Measurements from ENCODE around the gene NCOR1.
"Not testable (repeated sequence)": the region's sequence is repeated elsewhere in the genome, so short reads cannot be mapped to it uniquely, and the experiment has no call there.

Gene NCOR1

DNA sequence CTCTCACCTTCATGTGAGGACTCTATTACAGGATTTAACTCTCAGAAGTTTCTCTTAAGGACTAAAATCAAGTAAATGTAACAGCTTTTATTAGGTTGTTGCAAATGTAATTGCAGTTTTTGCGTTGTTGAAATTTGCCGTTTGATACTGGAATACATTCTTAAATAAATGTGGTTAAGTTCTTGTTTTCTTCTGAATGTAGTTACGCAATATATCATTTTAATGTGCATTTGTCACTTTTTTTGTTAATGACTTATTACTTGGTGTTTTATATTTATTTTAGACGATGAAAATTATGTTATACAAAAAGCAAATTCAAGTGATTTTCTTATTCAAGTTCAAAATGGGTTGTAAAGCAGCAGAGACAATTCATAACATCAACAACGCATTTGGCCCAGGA lies 139.4 kb downstream of the NCOR1 start:
- Histone ChIP-seq H3K27ac (ENCODE audit: insufficient read depth, low read depth, low read length, poor library complexity, severe bottlenecking) (no peak overlapping the region), H3K4me1 (ENCODE audit: control insufficient read depth, insufficient read depth, low read length) (no peaks in the 10 kb centered on the region), H3K9me3 (ENCODE audit: control insufficient read depth, low read length) (no peaks in the 10 kb centered on the region), H3K36me3 (ENCODE audit: control insufficient read depth, insufficient read depth, low read length) (peaks cover 30% of the 10 kb centered on the region), H3K27me3 (ENCODE audit: control insufficient read depth, insufficient read depth, low read length, poor library complexity, severe bottlenecking) (no peaks in the 10 kb centered on the region), H3K4me3 (ENCODE audit: insufficient read depth, low read depth, low read length) (no peak overlapping the region)
- 92 to 95% methylated on average over 3 to 5 of the region's 5 CpGs for WGBS, 2 experiments

DNA sequence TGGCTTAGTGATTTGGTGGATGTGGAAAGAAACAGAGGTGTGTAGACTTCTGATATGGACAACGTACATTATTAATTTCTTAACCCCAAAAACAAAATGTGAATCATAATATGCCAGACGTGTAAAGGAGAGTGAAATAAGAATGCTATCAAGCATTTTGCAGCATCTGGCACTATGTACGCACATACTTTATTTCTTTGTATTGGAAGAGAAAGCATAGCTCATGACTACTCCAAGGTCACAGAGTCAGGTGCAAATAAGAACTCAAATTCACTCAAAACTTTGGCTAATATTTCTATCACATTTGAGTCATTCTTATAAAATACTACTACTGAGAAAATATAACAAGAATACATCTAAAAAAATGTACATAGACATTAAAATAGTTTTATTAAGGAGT lies 140.9 kb downstream of the NCOR1 start:
- Histone ChIP-seq H3K36me3 (ENCODE audit: control insufficient read depth, insufficient read depth, low read length) (peaks cover 31% of the 10 kb centered on the region), H3K4me3 (ENCODE audit: insufficient read depth, low read depth, low read length) (no peak overlapping the region), H3K27ac (ENCODE audit: insufficient read depth, low read depth, low read length, poor library complexity, severe bottlenecking) (no peak overlapping the region), H3K9me3 (ENCODE audit: control insufficient read depth, low read length) (no peaks in the 10 kb centered on the region), H3K27me3 (ENCODE audit: control insufficient read depth, insufficient read depth, low read length, poor library complexity, severe bottlenecking) (no peaks in the 10 kb centered on the region), H3K4me1 (ENCODE audit: control insufficient read depth, insufficient read depth, low read length) (no peaks in the 10 kb centered on the region)
- 95 to 99% methylated on average over 2 to 3 of the region's 3 CpGs for WGBS, 2 experiments

DNA sequence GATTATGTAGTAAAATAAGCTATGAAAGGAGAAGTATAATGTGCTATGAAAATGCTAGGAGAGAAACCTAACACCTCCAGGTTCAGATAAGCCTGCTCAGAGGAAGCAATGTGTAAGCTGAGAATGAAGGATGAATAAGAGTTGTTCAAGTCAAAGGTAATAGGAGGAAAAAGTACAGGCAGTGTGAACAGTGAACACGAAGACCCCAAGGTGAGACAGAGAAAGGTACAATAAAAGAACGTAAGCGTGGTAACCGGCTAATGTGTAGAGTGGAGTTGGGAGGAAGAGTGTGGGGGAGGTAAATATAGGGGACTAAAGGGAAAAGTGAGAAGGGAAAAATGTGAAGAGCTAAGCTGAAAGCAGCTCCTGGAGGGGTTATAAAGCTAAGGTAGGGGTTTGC lies 141.5 kb downstream of the NCOR1 start:
- Histone ChIP-seq H3K36me3 (ENCODE audit: control insufficient read depth, insufficient read depth, low read length) (peaks cover 31% of the 10 kb centered on the region), H3K27me3 (ENCODE audit: control insufficient read depth, insufficient read depth, low read length, poor library complexity, severe bottlenecking) (no peaks in the 10 kb centered on the region), H3K4me3 (ENCODE audit: insufficient read depth, low read depth, low read length) (no peak overlapping the region), H3K9me3 (ENCODE audit: control insufficient read depth, low read length) (no peaks in the 10 kb centered on the region), H3K27ac (ENCODE audit: insufficient read depth, low read depth, low read length, poor library complexity, severe bottlenecking) (no peak overlapping the region), H3K4me1 (ENCODE audit: control insufficient read depth, insufficient read depth, low read length) (no peaks in the 10 kb centered on the region)
- WGBS, 2 experiments, result 95 to 96% methylated on average over 4 of the region's 4 CpGs

DNA sequence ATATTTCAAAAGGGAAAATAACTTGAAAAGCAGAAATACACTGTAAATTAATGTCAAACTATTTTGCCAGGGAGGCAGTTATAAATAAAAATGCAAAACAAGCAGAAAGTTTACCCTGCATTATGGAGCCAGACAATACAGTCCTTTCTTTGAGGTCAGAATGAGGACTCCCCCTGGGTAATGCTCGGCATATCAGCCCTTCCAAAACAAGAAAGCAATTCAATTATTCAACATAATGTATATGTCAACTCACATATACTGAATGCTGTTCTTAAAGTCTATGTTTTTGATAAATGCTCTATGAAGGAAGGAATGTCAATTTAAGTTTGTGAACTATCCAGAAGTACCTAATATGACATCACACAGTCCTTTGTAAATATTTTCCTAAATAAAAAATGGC lies 143.3 kb downstream of the NCOR1 start:
- WGBS, 2 experiments, result 90 to 100% methylated on average over 1 of the region's 1 CpG
- no peak overlapping the region for H3K4me3 ChIP-seq (ENCODE audit: insufficient read depth, low read depth, low read length)
- H3K9me3 ChIP-seq (ENCODE audit: control insufficient read depth, low read length), result no peaks in the 10 kb centered on the region
- no peaks in the 10 kb centered on the region for H3K4me1 ChIP-seq (ENCODE audit: control insufficient read depth, insufficient read depth, low read length)
- H3K27me3 ChIP-seq (ENCODE audit: control insufficient read depth, insufficient read depth, low read length, poor library complexity, severe bottlenecking), result no peaks in the 10 kb centered on the region
- peaks cover 30% of the 10 kb centered on the region for H3K36me3 ChIP-seq (ENCODE audit: control insufficient read depth, insufficient read depth, low read length)
- H3K27ac ChIP-seq (ENCODE audit: insufficient read depth, low read depth, low read length, poor library complexity, severe bottlenecking), result no peak overlapping the region

DNA sequence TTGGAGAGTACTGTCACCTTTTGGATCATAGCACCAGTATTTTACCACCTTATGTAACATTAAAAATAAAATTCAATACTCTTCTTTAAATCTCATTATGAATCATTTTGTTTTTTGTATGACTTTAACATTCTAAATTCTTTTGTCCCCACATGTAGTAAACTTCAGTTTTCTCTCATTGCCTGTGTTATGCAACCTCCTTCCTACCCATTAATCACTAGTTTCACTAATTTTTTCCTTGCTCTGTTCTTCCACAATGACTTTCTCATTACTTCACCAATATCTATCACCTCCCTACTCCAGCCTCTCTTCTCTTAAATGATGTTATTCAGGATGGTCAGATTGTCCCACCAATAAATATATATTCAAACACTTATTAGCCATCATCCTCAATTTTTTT lies 147.0 kb downstream of the NCOR1 start:
- peaks cover 42% of the 10 kb centered on the region for H3K36me3 ChIP-seq (ENCODE audit: control insufficient read depth, insufficient read depth, low read length)
- H3K4me3 ChIP-seq (ENCODE audit: insufficient read depth, low read depth, low read length), result no peak overlapping the region

DNA sequence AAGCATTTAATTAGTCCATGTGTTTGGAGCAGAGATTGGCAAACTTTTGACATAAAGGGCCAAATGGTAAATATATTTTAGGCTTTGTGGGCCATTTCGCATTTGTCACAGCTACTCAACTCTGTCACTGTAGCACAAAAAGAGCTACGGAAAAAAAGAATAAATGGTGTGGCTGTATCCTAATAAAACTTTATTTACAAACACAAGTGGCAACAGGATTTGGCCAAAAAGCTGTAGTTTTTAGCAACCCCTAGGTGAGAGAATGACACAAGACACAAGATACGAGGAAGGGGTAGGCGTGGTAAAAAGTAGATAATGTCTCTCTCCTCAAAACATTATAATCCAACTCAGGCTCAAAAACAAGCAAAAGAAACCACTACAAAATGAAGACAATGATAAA lies 149.2 kb downstream of the NCOR1 start:
- Histone ChIP-seq H3K27me3 (ENCODE audit: control insufficient read depth, insufficient read depth, low read length, poor library complexity, severe bottlenecking) (no peaks in the 10 kb centered on the region), H3K36me3 (ENCODE audit: control insufficient read depth, insufficient read depth, low read length) (peaks cover 58% of the 10 kb centered on the region), H3K27ac (ENCODE audit: insufficient read depth, low read depth, low read length, poor library complexity, severe bottlenecking) (no peak overlapping the region), H3K4me3 (ENCODE audit: insufficient read depth, low read depth, low read length) (no peak overlapping the region), H3K9me3 (ENCODE audit: control insufficient read depth, low read length) (no peaks in the 10 kb centered on the region), H3K4me1 (ENCODE audit: control insufficient read depth, insufficient read depth, low read length) (no peaks in the 10 kb centered on the region)
- 94 to 98% methylated on average over 4 of the region's 4 CpGs for WGBS, 2 experiments

More for the DNA sequence above, 147.0 kb downstream of the NCOR1 start:
- Histone ChIP-seq H3K27me3 (ENCODE audit: control insufficient read depth, insufficient read depth, low read length, poor library complexity, severe bottlenecking) (no peaks in the 10 kb centered on the region), H3K27ac (ENCODE audit: insufficient read depth, low read depth, low read length, poor library complexity, severe bottlenecking) (no peak overlapping the region), H3K4me1 (ENCODE audit: control insufficient read depth, insufficient read depth, low read length) (no peaks in the 10 kb centered on the region), H3K9me3 (ENCODE audit: control insufficient read depth, low read length) (no peaks in the 10 kb centered on the region)

DNA sequence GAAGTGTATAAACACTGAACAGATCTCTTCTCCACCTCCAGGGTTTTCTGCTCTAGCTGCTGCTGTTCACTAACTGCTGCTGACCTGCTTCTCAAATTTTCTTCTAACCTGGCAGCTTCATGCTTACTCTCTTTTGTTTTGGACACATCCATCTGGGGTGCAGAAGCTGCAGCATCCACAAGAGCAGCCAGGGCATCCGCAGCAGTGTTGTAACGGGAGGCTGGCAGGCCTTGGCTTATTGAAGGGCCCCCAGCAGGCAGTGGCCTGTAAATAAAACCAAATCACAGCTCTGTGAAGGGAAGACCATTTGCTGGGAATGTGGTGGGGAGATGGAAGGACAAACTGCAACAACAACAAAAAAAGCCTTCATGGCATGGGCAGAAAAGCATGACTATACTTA lies 153.7 kb downstream of the NCOR1 start:
- H3K27me3 ChIP-seq (ENCODE audit: control insufficient read depth, insufficient read depth, low read length, poor library complexity, severe bottlenecking), result no peaks in the 10 kb centered on the region
- no peak overlapping the region for H3K4me3 ChIP-seq (ENCODE audit: insufficient read depth, low read depth, low read length)
- 93 to 97% methylated on average over 2 of the region's 2 CpGs for WGBS, 2 experiments
- no peak overlapping the region for H3K27ac ChIP-seq (ENCODE audit: insufficient read depth, low read depth, low read length, poor library complexity, severe bottlenecking)
- H3K4me1 ChIP-seq (ENCODE audit: control insufficient read depth, insufficient read depth, low read length), result no peaks in the 10 kb centered on the region
- H3K9me3 ChIP-seq (ENCODE audit: control insufficient read depth, low read length), result no peaks in the 10 kb centered on the region
- peaks cover 43% of the 10 kb centered on the region for H3K36me3 ChIP-seq (ENCODE audit: control insufficient read depth, insufficient read depth, low read length)

DNA sequence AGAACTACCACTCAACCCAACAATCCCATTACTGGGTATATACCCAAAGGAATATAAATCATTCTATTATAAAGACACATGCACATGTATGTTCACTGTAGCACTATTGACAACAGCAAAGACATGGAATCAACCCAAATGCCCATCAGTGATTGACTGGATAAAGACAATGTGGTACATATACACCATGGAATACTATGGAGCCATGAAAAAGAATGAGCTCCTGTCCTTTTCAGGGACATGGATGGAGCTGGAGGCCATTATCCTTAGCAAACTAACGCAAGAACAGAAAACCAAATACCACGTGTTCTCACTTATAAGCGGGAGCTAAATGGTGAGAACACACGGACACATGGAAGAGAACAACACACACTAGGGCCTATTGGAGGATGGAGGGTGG lies 160.2 kb downstream of the NCOR1 start:
- peaks cover 20% of the 10 kb centered on the region for H3K36me3 ChIP-seq (ENCODE audit: control insufficient read depth, insufficient read depth, low read length)
- not testable (repeated sequence) for H3K4me3 ChIP-seq (ENCODE audit: insufficient read depth, low read depth, low read length); H3K4me1 ChIP-seq (ENCODE audit: control insufficient read depth, insufficient read depth, low read length); H3K27me3 ChIP-seq (ENCODE audit: control insufficient read depth, insufficient read depth, low read length, poor library complexity, severe bottlenecking); H3K9me3 ChIP-seq (ENCODE audit: control insufficient read depth, low read length); H3K27ac ChIP-seq (ENCODE audit: insufficient read depth, low read depth, low read length, poor library complexity, severe bottlenecking)
- WGBS, 2 experiments, result 82 to 86% methylated on average over 4 of the region's 4 CpGs

DNA sequence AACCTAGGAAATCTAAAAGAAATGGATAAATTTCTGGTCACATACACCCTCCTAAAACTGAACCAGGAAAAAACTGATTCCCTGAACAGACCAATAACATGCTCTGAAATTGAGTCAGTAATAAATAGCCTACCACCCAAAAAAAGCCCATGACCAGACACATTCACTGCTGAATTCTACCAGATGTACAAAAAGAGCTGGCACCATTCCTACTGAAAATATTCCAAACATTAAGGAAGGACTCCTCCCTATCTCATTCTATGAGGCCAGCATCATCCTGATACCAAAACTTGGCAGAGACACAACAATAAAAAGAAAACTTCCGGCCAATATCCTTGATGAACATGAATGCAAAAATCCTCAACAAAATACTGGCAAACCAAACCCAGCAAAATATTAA lies 162.8 kb downstream of the NCOR1 start:
- Histone ChIP-seq H3K4me3 (ENCODE audit: insufficient read depth, low read depth, low read length) (no peak overlapping the region), H3K27ac (ENCODE audit: insufficient read depth, low read depth, low read length, poor library complexity, severe bottlenecking) (no peak overlapping the region), H3K27me3 (ENCODE audit: control insufficient read depth, insufficient read depth, low read length, poor library complexity, severe bottlenecking) (no peaks in the 10 kb centered on the region), H3K4me1 (ENCODE audit: control insufficient read depth, insufficient read depth, low read length) (no peaks in the 10 kb centered on the region), H3K36me3 (ENCODE audit: control insufficient read depth, insufficient read depth, low read length) (peaks cover 20% of the 10 kb centered on the region), H3K9me3 (ENCODE audit: control insufficient read depth, low read length) (no peaks in the 10 kb centered on the region)
- WGBS, 2 experiments, result 93 to 94% methylated on average over 1 of the region's 1 CpG

DNA sequence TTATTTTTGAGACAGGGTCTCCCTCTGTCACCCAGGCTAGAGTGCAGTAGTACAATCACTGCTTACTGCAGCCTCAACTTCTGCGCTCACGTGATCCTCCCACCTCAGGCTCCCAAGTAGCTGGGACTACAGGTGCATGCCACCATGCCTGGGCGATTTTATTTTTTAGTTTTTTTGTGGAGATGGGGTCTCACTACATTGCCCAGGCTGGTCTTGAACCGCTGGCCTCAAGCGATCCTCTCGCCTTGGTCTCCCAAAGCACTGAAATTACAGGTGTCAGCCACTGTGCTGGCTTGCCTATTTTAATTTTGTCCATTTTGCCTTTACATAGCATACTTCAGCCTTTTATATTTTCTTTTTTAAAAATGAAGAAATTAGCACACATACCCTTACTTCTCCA lies 164.5 kb downstream of the NCOR1 start:
- no peaks in the 10 kb centered on the region for H3K9me3 ChIP-seq (ENCODE audit: control insufficient read depth, low read length)
- H3K4me3 ChIP-seq (ENCODE audit: insufficient read depth, low read depth, low read length), result no peak overlapping the region
- 90 to 97% methylated on average over 6 of the region's 6 CpGs for WGBS, 2 experiments
- H3K4me1 ChIP-seq (ENCODE audit: control insufficient read depth, insufficient read depth, low read length), result no peaks in the 10 kb centered on the region
- H3K27ac ChIP-seq (ENCODE audit: insufficient read depth, low read depth, low read length, poor library complexity, severe bottlenecking), result no peak overlapping the region
- no peaks in the 10 kb centered on the region for H3K27me3 ChIP-seq (ENCODE audit: control insufficient read depth, insufficient read depth, low read length, poor library complexity, severe bottlenecking)
- peaks cover 15% of the 10 kb centered on the region for H3K36me3 ChIP-seq (ENCODE audit: control insufficient read depth, insufficient read depth, low read length)

DNA sequence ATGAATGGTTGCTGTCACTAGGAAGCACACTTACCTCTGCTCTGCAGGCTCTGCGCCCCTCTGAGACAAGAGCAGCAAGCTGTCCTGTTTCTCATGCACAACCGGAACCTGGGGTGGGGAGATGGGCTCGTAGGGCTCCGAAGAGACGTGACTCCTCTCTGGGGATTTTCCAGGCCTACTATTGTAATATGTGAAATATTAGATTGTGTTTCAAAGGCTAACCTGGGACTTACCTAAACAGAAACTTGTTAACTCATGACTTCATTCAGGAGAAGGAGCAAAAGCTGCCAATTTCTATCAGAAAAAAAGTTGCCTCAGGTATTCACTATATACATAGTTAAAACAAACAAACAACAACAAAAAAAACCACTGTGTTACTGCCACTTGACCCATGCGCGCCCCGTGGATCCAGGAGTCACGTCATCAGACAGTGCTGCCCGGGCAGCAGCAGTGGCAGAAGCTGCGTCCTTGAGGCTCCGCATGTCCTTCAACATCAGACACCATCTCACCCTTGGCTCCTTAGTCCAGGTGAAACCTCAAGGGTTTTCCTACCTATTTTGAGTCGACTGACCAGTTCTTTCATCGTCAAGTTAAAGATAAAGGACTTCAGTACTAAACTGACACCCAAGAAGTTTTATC lies 166.4 kb downstream of the NCOR1 start:
- Histone ChIP-seq H3K27ac (ENCODE audit: insufficient read depth, low read depth, low read length, poor library complexity, severe bottlenecking) (no peak overlapping the region), H3K4me3 (ENCODE audit: insufficient read depth, low read depth, low read length) (no peak overlapping the region), H3K4me1 (ENCODE audit: control insufficient read depth, insufficient read depth, low read length) (no peaks in the 10 kb centered on the region), H3K36me3 (ENCODE audit: control insufficient read depth, insufficient read depth, low read length) (peaks cover 15% of the 10 kb centered on the region), H3K27me3 (ENCODE audit: control insufficient read depth, insufficient read depth, low read length, poor library complexity, severe bottlenecking) (no peaks in the 10 kb centered on the region), H3K9me3 (ENCODE audit: control insufficient read depth, low read length) (no peaks in the 10 kb centered on the region)
- 90 to 92% methylated on average over 14 of the region's 14 CpGs for WGBS, 2 experiments
